ENCODE results near the gene TMEM94.
"Not testable (repeated sequence)": the region's sequence is repeated elsewhere in the genome, so short reads cannot be mapped to it uniquely, and the experiment has no call there.

GRCh38 chr17:75437404-75437803 lies 19.0 kb upstream of the TMEM94 start:
- TF ChIP-seq CTCF, POLR2A (IDR thresholded peaks at IDR 0.05): not testable (repeated sequence)
